Caco-2 (cell line): ENCODE results near the gene KRTAP25-1. TPM values are rescaled to one million over a fixed set of nuclear protein-coding genes. Genes with fewer than 3 reads are reported as not detected.

Source experiments
- BruUV-seq: library from RNA; stranded (reverse); fragments of 400-500 nt; replicated peaks from 2 replicates; lab custom pipeline; 2021; lab: Mats Ljungman, UMichigan
- CTCF ChIA-PET: fragments of 300-600 bp; sonication (Branson Sonifier 250); formaldehyde crosslinking; loops from one replicate; lab custom pipeline; 2022; ENCODE audit warnings: antibody characterized with exemption; lab: Charles Lee
- POLR2A ChIA-PET: fragments of 300-600 bp; sonication (Branson Sonifier 250); formaldehyde crosslinking; loops from one replicate; lab custom pipeline; 2022; ENCODE audit warnings: antibody characterized with exemption; lab: Charles Lee
- DNase-seq, 2 experiments: peaks; one replicate each; pipeline versions ENCODE4 v3.0.0 to v3.0.0-alpha.2; 2020 to 2022
- H3K27me3 ChIP-seq: replicated peaks from 2 replicates; pipeline ENCODE4 v1.6.0; 2011; ENCODE audit warnings: low read length; ENCODE audit not compliant: control insufficient read depth, insufficient read depth
- H3K36me3 ChIP-seq: 2 replicates; pipeline ENCODE4 v1.5.1; 2011; ENCODE audit warnings: low read length; ENCODE audit not compliant: control insufficient read depth, insufficient read depth
- H3K4me1 ChIP-seq: fragments of 250-450 bp; sonication (Bioruptor Pico); 2 replicates; pipeline ENCODE4 v1.5.1; 2020; ENCODE audit warnings: mild to moderate bottlenecking
- H3K4me3 ChIP-seq: 2 replicates; pipeline ENCODE4 v1.5.1; 2011; ENCODE audit warnings: low read depth, mild to moderate bottlenecking, control low read depth, low read length
- H3K9me3 ChIP-seq: fragments of 250-450 bp; sonication (Bioruptor Pico); 2 replicates; pipeline ENCODE4 v1.5.1; 2020; ENCODE audit warnings: mild to moderate bottlenecking, moderate library complexity
- H3K27ac Mint-ChIP-seq: one replicate; pipeline ENCODE4 v1.8.0; 2022; ENCODE audit warnings: mixed read lengths; ENCODE audit not compliant: unreplicated experiment
- H3K27me3 Mint-ChIP-seq: one replicate; pipeline ENCODE4 v1.8.0; 2022; ENCODE audit warnings: mixed read lengths; ENCODE audit not compliant: insufficient read depth, unreplicated experiment
- H3K36me3 Mint-ChIP-seq: one replicate; pipeline ENCODE4 v1.8.0; 2022; ENCODE audit warnings: mild to moderate bottlenecking, mixed read lengths; ENCODE audit not compliant: insufficient read depth, unreplicated experiment
- H3K4me1 Mint-ChIP-seq: one replicate; pipeline ENCODE4 v1.8.0; 2022; ENCODE audit warnings: low read depth, mixed read lengths; ENCODE audit not compliant: unreplicated experiment
- H3K4me3 Mint-ChIP-seq: one replicate; pipeline ENCODE4 v1.8.0; 2022; ENCODE audit warnings: mild to moderate bottlenecking, moderate library complexity, mixed read lengths; ENCODE audit not compliant: unreplicated experiment
- H3K9me3 Mint-ChIP-seq: one replicate; pipeline ENCODE4 v1.8.0; 2022; ENCODE audit warnings: mixed read lengths; ENCODE audit not compliant: unreplicated experiment
- intact Hi-C: fragments of 100-400 bp; cut with micrococcal nuclease; formaldehyde crosslinking; loops from one replicate; pipeline ENCODE4 v1.10.0; 2022; ENCODE audit not compliant: unreplicated experiment
- total RNA-seq: library from RNA; stranded (reverse); gene quantifications from 2 replicates; pipeline ENCODE4 v1.2.3, GENCODE V29; 2022
- TF ChIP-seq, protein P1 (sequence below), 2 experiments: fragments of 200-600 bp in 1 of 2; IDR thresholded peaks; 1 replicate in 1 of 2; 2 replicates in 1 of 2; pipeline versions ENCODE4 v1.5.1 to v1.8.0; 2011 to 2022; ENCODE audit warnings: antibody characterized with exemption in 1 of 2, control low read depth in 1 of 2, inconsistent platforms in 1 of 2, low read depth in 1 of 2, low read length in 1 of 2, mild to moderate bottlenecking in 1 of 2, moderate library complexity in 1 of 2; ENCODE audit not compliant: insufficient read depth in 1 of 2, severe bottlenecking in 1 of 2, unreplicated experiment in 1 of 2

The KRTAP25-1 gene
- total RNA-seq, 1 experiment from 2014 or later, result not detected

DNA sequence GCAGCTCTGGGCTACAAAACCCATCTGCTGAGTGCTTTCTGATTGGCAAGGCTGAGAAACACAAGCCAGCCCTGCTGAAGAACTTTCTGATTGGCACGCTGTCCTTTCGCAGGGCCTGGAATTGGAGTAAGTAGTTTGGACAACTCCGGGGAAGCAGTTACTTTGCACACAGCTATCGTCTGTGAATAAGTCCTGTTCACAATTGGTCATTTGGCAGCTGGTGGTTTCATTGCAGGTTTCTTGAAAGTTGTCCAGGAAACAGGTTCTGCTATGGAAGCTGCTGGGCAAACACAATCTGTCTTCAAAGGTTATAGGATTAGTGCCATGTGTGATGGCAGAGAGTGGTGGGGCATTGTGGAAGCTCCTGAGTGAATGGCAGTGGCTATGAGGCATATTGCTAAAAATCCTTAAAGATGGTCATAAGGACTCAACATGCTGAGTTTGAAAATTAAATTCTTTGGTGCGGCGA, 48.0 kb upstream of the KRTAP25-1 start, which contains the start of gene KRTAP27-1:
KRTAP27-1 (minus strand) TSS at position 419 of the 469 bp plus-strand sequence; CDS start at position 393, 26 bp downstream.
- no TSS peak for BruUV-seq
- H3K4me3 ChIP-seq, result no peak within 1 kb of the TSS
- no peaks in the 10 kb centered on the region for H3K4me1 ChIP-seq
- Mint-ChIP-seq H3K9me3 (no peaks in the 10 kb centered on the region), H3K4me3 (no peak within 1 kb of the TSS), H3K27me3 (peaks cover 3% of the 10 kb centered on the region), H3K4me1 (no peaks in the 10 kb centered on the region), H3K27ac (no peak within 1 kb of the TSS), H3K36me3 (no peaks in the 10 kb centered on the region)
- no peaks in the 10 kb centered on the region for H3K9me3 ChIP-seq
- no peaks in the 10 kb centered on the region for H3K36me3 ChIP-seq
- no peak for DNase-seq
- TF ChIP-seq, protein P1, sequence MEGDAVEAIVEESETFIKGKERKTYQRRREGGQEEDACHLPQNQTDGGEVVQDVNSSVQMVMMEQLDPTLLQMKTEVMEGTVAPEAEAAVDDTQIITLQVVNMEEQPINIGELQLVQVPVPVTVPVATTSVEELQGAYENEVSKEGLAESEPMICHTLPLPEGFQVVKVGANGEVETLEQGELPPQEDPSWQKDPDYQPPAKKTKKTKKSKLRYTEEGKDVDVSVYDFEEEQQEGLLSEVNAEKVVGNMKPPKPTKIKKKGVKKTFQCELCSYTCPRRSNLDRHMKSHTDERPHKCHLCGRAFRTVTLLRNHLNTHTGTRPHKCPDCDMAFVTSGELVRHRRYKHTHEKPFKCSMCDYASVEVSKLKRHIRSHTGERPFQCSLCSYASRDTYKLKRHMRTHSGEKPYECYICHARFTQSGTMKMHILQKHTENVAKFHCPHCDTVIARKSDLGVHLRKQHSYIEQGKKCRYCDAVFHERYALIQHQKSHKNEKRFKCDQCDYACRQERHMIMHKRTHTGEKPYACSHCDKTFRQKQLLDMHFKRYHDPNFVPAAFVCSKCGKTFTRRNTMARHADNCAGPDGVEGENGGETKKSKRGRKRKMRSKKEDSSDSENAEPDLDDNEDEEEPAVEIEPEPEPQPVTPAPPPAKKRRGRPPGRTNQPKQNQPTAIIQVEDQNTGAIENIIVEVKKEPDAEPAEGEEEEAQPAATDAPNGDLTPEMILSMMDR (IDR thresholded peaks at IDR 0.05; ENCODE audit: insufficient read depth in 1 of 2, low read depth in 1 of 2, low read length in 1 of 2, severe bottlenecking in 1 of 2, unreplicated experiment in 1 of 2), result no peak
- CTCF ChIA-PET, result no interaction called here
- intact Hi-C loops, result no loop called here
- no peaks in the 10 kb centered on the region for H3K27me3 ChIP-seq
- POLR2A ChIA-PET, result no interaction called here

DNA sequence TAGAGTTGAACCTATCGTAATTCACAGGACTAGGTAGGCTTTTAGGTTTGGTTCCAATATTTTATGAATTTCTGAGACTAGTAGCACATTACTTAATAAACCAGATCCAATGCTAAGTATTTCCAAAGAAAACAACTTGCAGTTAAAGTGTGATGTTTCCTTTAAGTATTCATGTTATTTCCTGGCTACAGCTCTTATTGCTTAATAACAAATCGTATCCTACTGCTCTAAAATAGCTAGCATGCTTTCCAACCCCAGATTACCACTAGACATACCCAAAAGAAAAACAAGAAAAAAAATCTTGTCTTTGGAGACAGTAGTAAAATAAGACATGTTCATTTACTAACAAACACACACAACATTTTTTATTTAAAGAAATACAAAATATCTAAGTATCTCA, 47.3 kb upstream of the KRTAP25-1 start:
- CTCF ChIA-PET, result no interaction called here
- Mint-ChIP-seq H3K36me3 (no peaks in the 10 kb centered on the region), H3K27ac (no peak overlapping the region), H3K9me3 (no peaks in the 10 kb centered on the region), H3K4me1 (no peaks in the 10 kb centered on the region), H3K27me3 (no peaks in the 10 kb centered on the region), H3K4me3 (no peak overlapping the region)
- Histone ChIP-seq H3K9me3 (no peaks in the 10 kb centered on the region), H3K4me3 (no peak overlapping the region), H3K4me1 (no peaks in the 10 kb centered on the region), H3K27me3 (no peaks in the 10 kb centered on the region), H3K36me3 (no peaks in the 10 kb centered on the region)
- POLR2A ChIA-PET, result no interaction called here
- TF ChIP-seq, protein P1 (IDR thresholded peaks at IDR 0.05; ENCODE audit: insufficient read depth in 1 of 2, low read depth in 1 of 2, low read length in 1 of 2, severe bottlenecking in 1 of 2, unreplicated experiment in 1 of 2), result no peak
- DNase-seq, result no peak
- BruUV-seq, result no TSS peak
- intact Hi-C loops, result no loop called here

DNA sequence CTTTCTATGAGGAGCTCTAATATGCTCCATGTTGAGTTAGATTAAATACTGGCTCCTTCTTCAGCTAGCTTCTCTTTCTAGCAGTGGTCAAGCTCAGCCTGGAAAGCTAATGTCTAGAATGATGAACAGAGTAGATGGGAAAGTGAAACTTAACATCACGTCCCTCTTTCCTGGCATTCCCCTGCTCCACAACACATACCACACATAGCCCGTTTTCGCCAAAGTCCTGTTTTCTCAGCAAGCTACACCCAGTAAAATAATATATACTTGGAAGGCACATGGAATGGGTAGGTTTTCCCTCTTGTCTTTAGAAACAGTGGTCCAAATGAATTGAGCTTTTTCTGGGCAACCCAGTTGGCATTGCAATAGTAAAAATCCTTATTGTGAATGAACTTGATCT, 44.4 kb upstream of the KRTAP25-1 start:
- Mint-ChIP-seq H3K27me3 (no peaks in the 10 kb centered on the region), H3K36me3 (no peaks in the 10 kb centered on the region), H3K4me3 (no peak overlapping the region), H3K27ac (no peak overlapping the region), H3K9me3 (no peaks in the 10 kb centered on the region), H3K4me1 (no peaks in the 10 kb centered on the region)
- Histone ChIP-seq H3K9me3 (no peaks in the 10 kb centered on the region), H3K4me1 (no peaks in the 10 kb centered on the region), H3K27me3 (no peaks in the 10 kb centered on the region), H3K4me3 (no peak overlapping the region), H3K36me3 (no peaks in the 10 kb centered on the region)
- no TSS peak for BruUV-seq
- TF ChIP-seq, protein P1 (IDR thresholded peaks at IDR 0.05; ENCODE audit: insufficient read depth in 1 of 2, low read depth in 1 of 2, low read length in 1 of 2, severe bottlenecking in 1 of 2, unreplicated experiment in 1 of 2), result no peak
- intact Hi-C loops, result no loop called here
- POLR2A ChIA-PET, result no interaction called here
- CTCF ChIA-PET, result no interaction called here
- DNase-seq, result no peak
